H1 (cell line): Measurements from ENCODE around the gene EYA2. TPM values are rescaled to one million over a fixed set of nuclear protein-coding genes. Genes with fewer than 3 reads are reported as not detected.

Experiments used
- CBX5 ChIP-seq: fragments of 300-800, 300-1000 bp; sonication (generic); IDR thresholded peaks from 2 replicates; pipeline ENCODE4 v1.7.1; 2016; ENCODE audit warnings: antibody characterized with exemption, low read length, low read depth
- CTCF ChIP-seq, 3 experiments: IDR thresholded peaks; 1 replicate in 2 of 3; 2 replicates in 1 of 3; pipeline versions ENCODE4 v1.5.1 to v1.6.1; 2011; ENCODE audit warnings: low read length in 3 of 3, mild to moderate bottlenecking in 3 of 3, inconsistent platforms in 2 of 3, low read depth in 1 of 3, moderate library complexity in 1 of 3; ENCODE audit not compliant: insufficient read depth in 1 of 3; ENCODE audit errors: control extremely low read depth in 1 of 3
- GTF2F1 ChIP-seq: IDR thresholded peaks from 2 replicates; pipeline ENCODE4 v1.6.1; 2012; ENCODE audit warnings: low read depth, low read length, improper control_type of control experiment, borderline replicate concordance
- MAFK ChIP-seq: IDR thresholded peaks from 2 replicates; pipeline ENCODE4 v1.6.1; 2012; ENCODE audit warnings: low read depth, mild to moderate bottlenecking, improper control_type of control experiment, low read length
- RNF2 ChIP-seq: fragments of 200-900, 300-1000 bp; sonication (generic); IDR thresholded peaks from 2 replicates; pipeline ENCODE4 v1.7.1; 2016; ENCODE audit warnings: borderline replicate concordance, low read depth, mild to moderate bottlenecking, antibody characterized with exemption, low read length; ENCODE audit not compliant: poor library complexity, severe bottlenecking; ENCODE audit errors: missing control alignments
- polyA plus RNA-seq, 7 experiments: library from polyadenylated mRNA; depleted of rRNA in 3 of 7; stranded (reverse) in 5 of 7; unstranded in 2 of 7; fragments of >200 nt in 5 of 7; fragments of 200-250 nt in 2 of 7; gene quantifications; 1 replicate in 5 of 7; 2 replicates in 1 of 7; 4 replicates in 1 of 7; pipeline versions ENCODE4 v1.2.1 to v1.2.3, GENCODE V29; 2011 to 2013; ENCODE audit warnings: missing spikeins in 2 of 7, mixed read lengths in 2 of 7
- total RNA-seq: library from RNA; stranded (reverse); fragmentation: NEBNext Ultra II Directional; extraction: Animal tissue kit (Norgen Biotek cat#: 25700); gene quantifications from 2 replicates; pipeline ENCODE4 v1.2.1, GENCODE V29; 2021

The EYA2 gene
- total and polyA plus RNA-seq, 2 of the 8 experiments (the other 6 are each of a cell fraction or from before 2014, with no cell fraction given), result 1.6 to 1.7 TPM

- no peak for TF ChIP-seq RNF2
- no peak for TF ChIP-seq CTCF (IDR thresholded peaks at IDR 0.05; ENCODE audit: control extremely low read depth in 1 of 3, insufficient read depth in 1 of 3, low read depth in 1 of 3, low read length in 3 of 3)
- TF ChIP-seq MAFK, result no peak
- TF ChIP-seq CBX5, result no peak
- no peak for TF ChIP-seq GTF2F1
Observed at GRCh38 chr20:47080365-47080764, 185.7 kb downstream of the EYA2 start (continued).
